Measurements from ENCODE around the gene LRIG1. TPM values are rescaled to one million over a fixed set of nuclear protein-coding genes. Genes with fewer than 3 reads are reported as not detected.
A peak's percentile ranks its signal among the peaks of the same experiment; 100 is the strongest.

LRIG1 gene
- total RNA-seq, 3 donors from 2014 or later = 66.1 to 227 (median 131) TPM

- Histone ChIP-seq H3K4me3 (peak overlapping the region in 1 of 3 donors; percentile 40), H3K9me3 (no peaks in the 10 kb centered on the region), H3K4me1 (peaks cover 0 to 34% of the 10 kb centered on the region in 2 donors), H3K27me3 (no peaks in the 10 kb centered on the region), H3K36me3 (no peaks in the 10 kb centered on the region), H3K27ac (peak overlapping the region; percentile 88 to 91)
- DNase-seq (ENCODE audit: low spot score in 2 of 2) = no peak
- intact Hi-C loops (cut with DNase I; ENCODE audit: low total_unique reads) = no loop called here
- no peak for TF ChIP-seq POLR2AphosphoS5 (IDR thresholded peaks at IDR 0.05)
- TF ChIP-seq POLR2A (IDR thresholded peaks at IDR 0.05) = no peak
These were observed 72.8 kb downstream of the LRIG1 start for GRCh38 chr3:66427951-66428474.

DNA sequence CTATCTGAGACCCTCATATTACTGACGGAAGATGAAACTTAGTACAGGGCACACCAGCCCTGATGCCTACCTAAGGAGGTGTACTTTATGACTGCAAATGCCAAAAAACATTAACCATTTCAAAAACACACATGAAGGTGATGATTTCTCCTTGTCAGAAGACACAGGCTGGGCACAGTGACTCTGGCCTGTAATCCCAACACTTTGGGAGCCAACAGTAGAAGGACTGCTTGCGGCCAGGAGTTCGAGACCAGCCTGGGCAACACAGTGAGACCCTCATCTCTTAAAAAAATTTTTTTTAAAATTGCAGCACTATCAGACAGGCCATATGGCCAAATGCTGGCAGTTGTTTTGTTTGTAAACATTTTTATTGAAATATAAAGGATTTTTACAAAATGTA lies 73.5 kb downstream of the LRIG1 start:
- Histone ChIP-seq H3K9me3 (no peaks in the 10 kb centered on the region), H3K27ac (peak overlapping the region; percentile 22 to 88), H3K4me1 (peaks cover 0 to 31% of the 10 kb centered on the region in 2 donors), H3K27me3 (no peaks in the 10 kb centered on the region), H3K36me3 (no peaks in the 10 kb centered on the region), H3K4me3 (no peak overlapping the region)
- intact Hi-C loops (cut with DNase I; ENCODE audit: low total_unique reads) = no loop called here
- no peak for DNase-seq (ENCODE audit: low spot score in 2 of 2)
- TF ChIP-seq CTCF (IDR thresholded peaks at IDR 0.05) (no peak), POLR2AphosphoS5 (IDR thresholded peaks at IDR 0.05) (no peak)

DNA sequence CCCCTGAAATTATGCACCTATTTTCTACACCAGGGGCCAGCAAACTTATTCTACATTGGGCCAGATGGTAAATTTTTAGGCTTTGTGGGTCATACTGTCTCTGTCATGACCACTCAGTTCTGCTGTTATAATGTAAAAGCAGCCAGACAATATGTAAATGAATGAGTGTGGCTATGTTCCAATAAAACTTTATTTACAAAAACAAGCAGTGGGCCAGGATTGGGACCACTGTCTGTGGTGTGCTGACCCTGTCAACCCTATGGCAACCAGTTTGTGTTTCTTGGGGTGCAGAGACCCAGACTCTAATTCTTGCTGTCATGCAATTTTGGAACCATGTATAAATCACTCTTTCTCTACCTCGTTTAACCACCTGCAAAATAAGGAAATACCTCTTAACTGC lies 74.7 kb downstream of the LRIG1 start:
- no peak for DNase-seq (ENCODE audit: low spot score in 2 of 2)
- Histone ChIP-seq H3K27ac (peak overlapping the region; percentile 22 to 88), H3K36me3 (no peaks in the 10 kb centered on the region), H3K27me3 (no peaks in the 10 kb centered on the region), H3K9me3 (peaks cover 8 to 9% of the 10 kb centered on the region in 2 donors), H3K4me3 (no peak overlapping the region), H3K4me1 (peaks cover 0 to 26% of the 10 kb centered on the region in 2 donors)
- intact Hi-C loops (cut with DNase I; ENCODE audit: low total_unique reads) = no loop called here
- TF ChIP-seq POLR2AphosphoS5 (IDR thresholded peaks at IDR 0.05) (no peak), POLR2A (IDR thresholded peaks at IDR 0.05) (no peak), CTCF (IDR thresholded peaks at IDR 0.05) (no peak)

GRCh38 chr3:66425576-66426114 lies 75.2 kb downstream of the LRIG1 start:
- Histone ChIP-seq H3K4me3 (no peak overlapping the region), H3K27me3 (no peaks in the 10 kb centered on the region), H3K9me3 (peaks cover 8 to 9% of the 10 kb centered on the region in 2 donors), H3K36me3 (no peaks in the 10 kb centered on the region), H3K4me1 (peaks cover 0 to 26% of the 10 kb centered on the region in 2 donors), H3K27ac (peak overlapping the region; percentile 68 to 88)
- TF ChIP-seq CTCF (IDR thresholded peaks at IDR 0.05) (no peak), POLR2AphosphoS5 (IDR thresholded peaks at IDR 0.05) (no peak), POLR2A (IDR thresholded peaks at IDR 0.05) (no peak)
- DNase-seq (ENCODE audit: low spot score in 2 of 2) = no peak
- intact Hi-C loops (cut with DNase I; ENCODE audit: low total_unique reads) = no loop called here

DNA sequence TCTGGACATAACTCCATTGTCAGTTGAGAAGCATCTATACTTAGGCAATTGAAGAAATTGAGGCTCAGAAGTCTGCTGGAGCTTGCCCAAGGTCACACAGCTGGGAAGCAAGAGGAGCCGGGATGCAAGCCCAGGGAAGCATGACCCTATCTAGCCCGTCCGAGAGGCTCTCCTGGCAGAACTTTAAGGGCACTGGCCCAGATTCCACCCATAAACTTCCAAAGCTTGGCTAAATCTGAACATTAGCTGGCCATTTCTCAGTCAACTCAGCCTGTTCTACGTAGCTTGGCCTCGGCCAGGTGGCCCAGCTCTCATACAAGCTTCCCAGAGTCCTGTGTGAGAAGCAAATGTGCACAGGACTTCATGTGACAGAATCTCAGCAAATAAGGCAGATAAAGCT lies 75.8 kb downstream of the LRIG1 start:
- intact Hi-C loops (cut with DNase I; ENCODE audit: low total_unique reads) = no loop called here
- DNase-seq (ENCODE audit: low spot score in 2 of 2) = no peak
- H3K36me3 ChIP-seq = no peaks in the 10 kb centered on the region
- no peaks in the 10 kb centered on the region for H3K27me3 ChIP-seq
- H3K9me3 ChIP-seq = peaks cover 8 to 9% of the 10 kb centered on the region in 2 donors
- H3K4me1 ChIP-seq = peaks cover 0 to 26% of the 10 kb centered on the region in 2 donors
- H3K27ac ChIP-seq = peak overlapping the region; percentile 68 to 88
- TF ChIP-seq POLR2A (IDR thresholded peaks at IDR 0.05) = no peak
- TF ChIP-seq POLR2AphosphoS5 (IDR thresholded peaks at IDR 0.05) = no peak
- TF ChIP-seq CTCF (IDR thresholded peaks at IDR 0.05) = no peak
- H3K4me3 ChIP-seq = no peak overlapping the region

All from breast epithelium (tissue), 4 donors.